PC-3 (cell line): ENCODE results near the gene KRT7. TPM values are rescaled to one million over a fixed set of nuclear protein-coding genes. Genes with fewer than 3 reads are reported as not detected.

Experiments
- ATAC-seq: fragments of 200-7000 bp; cut with Tn5 transposase; 2 replicates; pipeline ENCODE4 v1.9.1; 2020; ENCODE audit warnings: mild to moderate bottlenecking, moderate library complexity
- BruUV-seq: library from RNA; stranded (reverse); fragments of 400-500 nt; replicated peaks from 2 replicates; lab custom pipeline; 2021; lab: Mats Ljungman, UMichigan
- CTCF ChIA-PET: fragments of 300-600 bp; sonication (Branson Sonifier 250); formaldehyde crosslinking; loops from one replicate; lab custom pipeline; 2022; ENCODE audit warnings: antibody characterized with exemption; lab: Charles Lee
- POLR2A ChIA-PET: fragments of 300-600 bp; sonication (Branson Sonifier 250); formaldehyde crosslinking; loops from one replicate; lab custom pipeline; 2022; ENCODE audit warnings: antibody characterized with exemption; ENCODE audit not compliant: unreplicated experiment; lab: Charles Lee
- DNase-seq: peaks from one replicate; pipeline ENCODE4 v3.0.0-alpha.2; 2015
- H2AFZ ChIP-seq: fragments of 300-600 bp; sonication (generic); 2 replicates; pipeline ENCODE4 v1.6.0; 2016; ENCODE audit warnings: antibody characterized with exemption, low read length
- H3F3A ChIP-seq: fragments of 300-600 bp; sonication (generic); one replicate; pipeline ENCODE4 v1.6.0; 2017; ENCODE audit warnings: antibody characterized with exemption, low read length, control low read depth, mild to moderate bottlenecking; ENCODE audit not compliant: unreplicated experiment
- H3K27ac ChIP-seq: fragments of 300-600 bp; sonication (generic); 2 replicates; pipeline ENCODE4 v1.5.1; 2016; ENCODE audit warnings: mild to moderate bottlenecking, low read length
- H3K27me3 ChIP-seq: fragments of 300-600 bp; sonication (generic); 2 replicates; pipeline ENCODE4 v1.6.1; 2016; ENCODE audit warnings: low read length, mixed read lengths
- H3K36me3 ChIP-seq: fragments of 300-600 bp; sonication (generic); 2 replicates; pipeline ENCODE4 v1.6.1; 2016; ENCODE audit warnings: low read depth, mixed run types, low read length, mixed read lengths
- H3K4me1 ChIP-seq: fragments of 300-600 bp; sonication (generic); 2 replicates; pipeline ENCODE4 v1.5.1; 2016; ENCODE audit warnings: low read length; ENCODE audit not compliant: insufficient read depth
- H3K4me2 ChIP-seq: fragments of 300-600 bp; sonication (generic); 2 replicates; pipeline ENCODE4 v1.6.0; 2016; ENCODE audit warnings: low read length
- H3K4me3 ChIP-seq: fragments of 300-600 bp; sonication (generic); 2 replicates; pipeline ENCODE4 v1.5.1; 2016; ENCODE audit warnings: mild to moderate bottlenecking, low read length, mixed read lengths
- H3K79me2 ChIP-seq: fragments of 300-600 bp; sonication (generic); 2 replicates; pipeline ENCODE4 v1.6.1; 2017; ENCODE audit warnings: low read length, mixed read lengths
- H3K9ac ChIP-seq: fragments of 300-600 bp; sonication (generic); 2 replicates; pipeline ENCODE4 v1.6.0; 2016; ENCODE audit warnings: mild to moderate bottlenecking, low read length
- H3K9me2 ChIP-seq: fragments of 300-600 bp; sonication (generic); replicated peaks from 2 replicates; pipeline ENCODE4 v1.6.1; 2016; ENCODE audit warnings: mixed run types, low read length, mixed read lengths
- H3K9me3 ChIP-seq: fragments of 300-600 bp; sonication (generic); 2 replicates; pipeline ENCODE4 v1.6.1; 2016; ENCODE audit warnings: low read length, mixed read lengths
- H4K20me1 ChIP-seq: fragments of 300-600 bp; sonication (generic); 2 replicates; pipeline ENCODE4 v1.6.1; 2016; ENCODE audit warnings: low read length, mixed read lengths
- CTCF ChIP-seq: fragments of 300-600 bp; sonication (generic); conservative IDR thresholded peaks from 2 replicates; pipeline ENCODE4 v1.5.1; 2017; ENCODE audit warnings: antibody characterized with exemption, low read depth, mild to moderate bottlenecking, low read length
- EZH2 ChIP-seq: fragments of 300-600 bp; sonication (generic); IDR thresholded peaks from one replicate; pipeline ENCODE4 v1.6.1; 2017; ENCODE audit warnings: antibody characterized with exemption, mild to moderate bottlenecking, low read length; ENCODE audit not compliant: unreplicated experiment
- EZH2phosphoT487 ChIP-seq: fragments of 300-600 bp; sonication (generic); IDR thresholded peaks from 2 replicates; pipeline ENCODE4 v1.6.1; 2018; ENCODE audit warnings: mild to moderate bottlenecking, antibody characterized with exemption, low read length, borderline replicate concordance
- intact Hi-C: fragments of 100-400 bp; cut with micrococcal nuclease; formaldehyde crosslinking; loops from 2 replicates; pipeline ENCODE4 v1.9.0; 2023
- total RNA-seq: library from RNA; depleted of rRNA; stranded (reverse); fragments of >200 nt; gene quantifications from 2 replicates; pipeline ENCODE4 v1.2.3, GENCODE V29; 2014; rRNA removed

KRT7 gene
- total RNA-seq, 1 experiment from 2014 or later: 2,144 TPM

GRCh38 chr12:52295663-52296062 lies 62.6 kb downstream of the KRT7 start:
- Histone ChIP-seq H3K79me2 (no peaks in the 10 kb centered on the region), H3F3A (no peaks in the 10 kb centered on the region), H3K9me3 (no peaks in the 10 kb centered on the region), H3K27me3 (no peaks in the 10 kb centered on the region), H3K9me2 (no peaks in the 10 kb centered on the region), H3K4me3 (no peak overlapping the region), H3K27ac (no peak overlapping the region), H4K20me1 (no peaks in the 10 kb centered on the region), H3K9ac (no peak overlapping the region), H3K4me1 (no peaks in the 10 kb centered on the region), H3K36me3 (no peaks in the 10 kb centered on the region), H2AFZ (no peak overlapping the region), H3K4me2 (no peak overlapping the region)
- POLR2A ChIA-PET: no interaction called here
- BruUV-seq: no TSS peak
- CTCF ChIA-PET: no interaction called here
- TF ChIP-seq CTCF: no peak
- no peak for TF ChIP-seq EZH2phosphoT487
- TF ChIP-seq EZH2: no peak
- no peak for ATAC-seq
- DNase-seq: peak; percentile 23
- intact Hi-C loops: no loop called here

- Histone ChIP-seq H3K36me3 (no peaks in the 10 kb centered on the region), H3K9me2 (no peaks in the 10 kb centered on the region), H2AFZ (no peak overlapping the region), H3K9me3 (no peaks in the 10 kb centered on the region), H4K20me1 (no peaks in the 10 kb centered on the region), H3K4me3 (no peak overlapping the region), H3K27ac (no peak overlapping the region), H3K27me3 (no peaks in the 10 kb centered on the region), H3K79me2 (no peaks in the 10 kb centered on the region), H3F3A (no peaks in the 10 kb centered on the region), H3K4me2 (no peak overlapping the region), H3K4me1 (no peaks in the 10 kb centered on the region), H3K9ac (no peak overlapping the region)
- ChIA-PET POLR2A (no interaction called here), CTCF (no interaction called here)
- no peak for DNase-seq
- intact Hi-C loops: no loop called here
- TF ChIP-seq EZH2: no peak
- TF ChIP-seq CTCF: no peak
- no peak for ATAC-seq
- no TSS peak for BruUV-seq
Observed at GRCh38 chr12:52296572-52297215, 63.7 kb downstream of the KRT7 start.

Other genes with a start within 250 kb of the KRT7 start
- 0.29 and 0.58 TPM in 2 replicates for gene TAMALIN, start 226.3 kb upstream of the KRT7 start, total RNA-seq
- 90.7 and 110 TPM in 2 replicates for gene NR4A1, start 181.8 kb upstream of the KRT7 start, total RNA-seq
- gene ATG101, start 163.3 kb upstream of the KRT7 start, total RNA-seq: 110 and 167 TPM in 2 replicates
- not detected in 2 replicates for gene SMIM41, start 153.5 kb upstream of the KRT7 start, total RNA-seq
- gene KRT80, start 41.2 kb upstream of the KRT7 start, total RNA-seq: 19.8 and 30.1 TPM in 2 replicates
- 0.98 and 1.2 TPM in 2 replicates for gene KRT86, start 41.4 kb downstream of the KRT7 start, total RNA-seq
- 1,688 and 2,042 TPM in 2 replicates for gene KRT81, start 58.3 kb downstream of the KRT7 start, total RNA-seq
- 0.33 and 1.1 TPM in 2 replicates for gene KRT83, start 88.2 kb downstream of the KRT7 start, total RNA-seq
- not detected in 2 replicates for gene KRT85, start 134.2 kb downstream of the KRT7 start, total RNA-seq
- 0.15 TPM in 1 of 2 replicates, not detected in the other for gene KRT84, start 152.4 kb downstream of the KRT7 start, total RNA-seq
- 0.29 TPM in 1 of 2 replicates, not detected in the other for gene KRT82, start 173.1 kb downstream of the KRT7 start, total RNA-seq
- 32.8 and 38.5 TPM in 2 replicates for gene KRT75, start 201.1 kb downstream of the KRT7 start, total RNA-seq
- 7.7 and 8.5 TPM in 2 replicates for gene KRT6B, start 218.9 kb downstream of the KRT7 start, total RNA-seq
- gene KRT6C, start 240.6 kb downstream of the KRT7 start, total RNA-seq: not detected in 2 replicates